ENCODE measurements around the gene TYMS. TPM values are rescaled to one million over a fixed set of nuclear protein-coding genes. Genes with fewer than 3 reads are reported as not detected.

TYMS gene
- total RNA-seq: 45.4 and 61.4 TPM in 2 replicates

DNA sequence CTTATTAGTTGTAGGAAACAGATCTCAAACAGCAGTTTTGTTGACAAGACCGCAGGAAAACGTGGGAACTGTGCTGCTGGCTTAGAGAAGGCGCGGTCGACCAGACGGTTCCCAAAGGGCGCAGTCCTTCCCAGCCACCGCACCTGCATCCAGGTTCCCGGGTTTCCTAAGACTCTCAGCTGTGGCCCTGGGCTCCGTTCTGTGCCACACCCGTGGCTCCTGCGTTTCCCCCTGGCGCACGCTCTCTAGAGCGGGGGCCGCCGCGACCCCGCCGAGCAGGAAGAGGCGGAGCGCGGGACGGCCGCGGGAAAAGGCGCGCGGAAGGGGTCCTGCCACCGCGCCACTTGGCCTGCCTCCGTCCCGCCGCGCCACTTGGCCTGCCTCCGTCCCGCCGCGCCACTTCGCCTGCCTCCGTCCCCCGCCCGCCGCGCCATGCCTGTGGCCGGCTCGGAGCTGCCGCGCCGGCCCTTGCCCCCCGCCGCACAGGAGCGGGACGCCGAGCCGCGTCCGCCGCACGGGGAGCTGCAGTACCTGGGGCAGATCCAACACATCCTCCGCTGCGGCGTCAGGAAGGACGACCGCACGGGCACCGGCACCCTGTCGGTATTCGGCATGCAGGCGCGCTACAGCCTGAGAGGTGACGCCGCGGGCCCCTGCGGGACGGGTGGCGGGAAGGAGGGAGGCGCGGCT lies at the start of gene TYMS:
Gene TYMS, plus strand, starts transcription at position 343 of the 690 bp plus-strand sequence. Its CDS starts 90 bp downstream, at position 433.

DNA sequence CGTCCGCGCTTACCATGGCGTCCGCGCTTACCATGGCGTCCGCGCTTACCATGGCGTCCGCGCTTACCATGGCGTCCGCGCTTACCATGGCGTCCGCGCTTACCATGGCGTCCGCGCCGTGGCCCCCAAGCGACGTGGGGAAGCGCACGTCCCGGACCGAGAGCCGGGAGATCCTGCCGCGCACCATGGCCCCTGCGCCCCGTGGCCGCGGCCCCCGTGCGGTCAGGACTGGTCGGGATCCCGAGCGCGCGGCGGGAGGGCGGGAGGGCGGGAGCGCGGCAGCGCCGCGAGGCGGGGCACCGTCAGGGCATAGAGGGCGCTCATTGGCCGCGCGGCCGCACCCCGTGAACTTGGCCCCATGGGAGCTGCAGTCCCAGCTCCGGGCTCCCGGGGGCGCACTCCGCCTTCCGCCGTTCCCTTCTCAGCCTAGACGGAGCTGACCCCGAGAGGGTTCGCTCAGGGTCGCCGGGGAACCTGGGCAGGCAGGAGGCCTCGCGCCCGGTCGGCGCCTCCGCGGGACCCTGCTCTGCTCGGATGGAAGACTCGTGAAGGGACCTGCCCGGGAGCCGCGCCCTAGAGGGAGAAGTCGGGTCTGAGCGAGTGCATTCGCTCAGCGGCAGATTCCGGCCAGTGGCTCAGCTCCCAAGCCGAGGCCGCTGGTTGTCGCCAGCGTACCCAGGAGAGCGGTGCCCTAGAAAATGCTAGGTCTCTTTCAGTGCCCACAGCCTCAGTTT lies 55.1 kb downstream of the TYMS start, which contains the start of gene ENOSF1:
Gene ENOSF1, minus strand, starts transcription at position 230 of the 734 bp plus-strand sequence. Its CDS starts 43 bp downstream, at position 187.

Other genes starting within 250 kb of the TYMS start
- gene COLEC12, start 157.0 kb upstream of the TYMS start, total RNA-seq: 0.18 and 0.29 TPM in 2 replicates
- gene CETN1, start 77.3 kb upstream of the TYMS start, total RNA-seq: not detected in 2 replicates
- not detected in 2 replicates for gene CLUL1, start 60.7 kb upstream of the TYMS start, total RNA-seq
- 16.7 and 21.8 TPM in 2 replicates for gene ENOSF1, start 55.0 kb downstream of the TYMS start, total RNA-seq
- gene YES1, start 154.6 kb downstream of the TYMS start, total RNA-seq: 64.5 and 113 TPM in 2 replicates
- gene ADCYAP1, start 247.2 kb downstream of the TYMS start, total RNA-seq: not detected in 2 replicates

Data from myometrial cell (primary cell).